Activated naive CD8-positive, alpha-beta T cell treated with anti-CD3 and anti-CD28 coated beads for 36 hours (primary cell): ENCODE results near the gene OR9G4. TPM values are rescaled to one million over a fixed set of nuclear protein-coding genes. Genes with fewer than 3 reads are reported as not detected.

Experiments used
- DNase-seq: peaks from one replicate; pipeline ENCODE4 v3.0.0; 2021
- H3K27ac Mint-ChIP-seq: one replicate; pipeline ENCODE4 v1.8.0; 2022; ENCODE audit warnings: mild to moderate bottlenecking, moderate library complexity, mixed read lengths
- H3K27me3 Mint-ChIP-seq: one replicate; pipeline ENCODE4 v1.8.0; 2022; ENCODE audit warnings: mild to moderate bottlenecking, mixed read lengths
- H3K36me3 Mint-ChIP-seq: one replicate; pipeline ENCODE4 v1.8.0; 2021; ENCODE audit warnings: mild to moderate bottlenecking, mixed read lengths
- H3K4me1 Mint-ChIP-seq: one replicate; pipeline ENCODE4 v1.8.0; 2021; ENCODE audit warnings: mixed read lengths
- H3K4me3 Mint-ChIP-seq: one replicate; pipeline ENCODE4 v1.8.0; 2022; ENCODE audit warnings: mild to moderate bottlenecking, moderate library complexity, mixed read lengths
- H3K9me3 Mint-ChIP-seq: one replicate; pipeline ENCODE4 v1.8.0; 2022; ENCODE audit warnings: mixed read lengths
- total RNA-seq, 2 experiments: library from RNA; stranded (reverse); gene quantifications; one replicate each; pipeline ENCODE4 v1.2.3, GENCODE V29; 2021

OR9G4 gene
- total RNA-seq, 2 experiments from 2014 or later = not detected

DNA sequence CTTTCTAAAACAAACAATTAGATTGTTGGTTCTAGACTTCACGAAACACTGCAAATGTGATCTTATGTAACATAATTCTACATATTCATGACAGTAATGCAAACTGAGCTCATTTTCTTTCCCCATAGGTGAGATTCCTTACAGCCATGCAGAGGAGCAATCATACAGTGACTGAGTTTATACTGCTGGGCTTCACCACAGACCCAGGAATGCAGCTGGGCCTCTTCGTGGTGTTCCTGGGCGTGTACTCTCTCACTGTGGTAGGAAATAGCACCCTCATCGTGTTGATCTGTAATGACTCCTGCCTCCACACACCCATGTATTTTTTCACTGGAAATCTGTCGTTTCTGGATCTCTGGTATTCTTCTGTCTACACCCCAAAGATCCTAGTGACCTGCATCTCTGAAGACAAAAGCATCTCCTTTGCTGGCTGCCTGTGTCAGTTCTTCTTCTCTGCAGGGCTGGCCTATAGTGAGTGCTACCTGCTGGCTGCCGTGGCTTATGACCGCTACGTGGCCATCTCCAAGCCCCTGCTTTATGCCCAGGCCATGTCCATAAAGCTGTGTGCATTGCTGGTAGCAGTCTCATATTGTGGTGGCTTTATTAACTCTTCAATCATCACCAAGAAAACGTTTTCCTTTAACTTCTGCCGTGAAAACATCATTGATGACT, 48.1 kb downstream of the OR9G4 start:
- Mint-ChIP-seq H3K36me3 (no peaks in the 10 kb centered on the region), H3K4me3 (no peak overlapping the region), H3K27me3 (no peaks in the 10 kb centered on the region), H3K4me1 (no peaks in the 10 kb centered on the region), H3K9me3 (peaks cover 2% of the 10 kb centered on the region), H3K27ac (no peak overlapping the region)
- DNase-seq = no peak

DNA sequence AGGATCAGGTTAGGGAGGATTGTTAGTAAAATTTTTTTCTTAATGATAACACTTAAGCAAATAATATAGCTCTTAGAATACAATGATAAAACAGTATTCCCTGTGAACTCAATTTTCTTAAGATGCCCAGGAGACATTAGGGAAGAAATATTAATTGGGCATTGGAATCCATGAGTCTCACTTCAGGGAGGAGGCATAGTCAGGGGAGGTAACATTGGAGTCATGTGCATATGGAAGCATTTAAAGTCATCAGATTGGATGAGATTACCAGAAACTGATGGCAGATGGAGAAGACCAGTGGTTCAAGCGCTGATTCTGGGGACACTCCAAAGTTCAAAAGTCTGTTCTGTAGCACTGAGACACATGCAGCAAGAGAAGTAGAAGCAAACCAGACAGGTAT, 49.7 kb downstream of the OR9G4 start, which contains the start of gene OR9G1:
Gene OR9G1 (plus strand): TSS at position 301 of the 400 bp plus-strand sequence. CDS start 1,293 bp downstream, outside the sequence.
- H3K27me3 Mint-ChIP-seq = no peaks in the 10 kb centered on the region

DNA sequence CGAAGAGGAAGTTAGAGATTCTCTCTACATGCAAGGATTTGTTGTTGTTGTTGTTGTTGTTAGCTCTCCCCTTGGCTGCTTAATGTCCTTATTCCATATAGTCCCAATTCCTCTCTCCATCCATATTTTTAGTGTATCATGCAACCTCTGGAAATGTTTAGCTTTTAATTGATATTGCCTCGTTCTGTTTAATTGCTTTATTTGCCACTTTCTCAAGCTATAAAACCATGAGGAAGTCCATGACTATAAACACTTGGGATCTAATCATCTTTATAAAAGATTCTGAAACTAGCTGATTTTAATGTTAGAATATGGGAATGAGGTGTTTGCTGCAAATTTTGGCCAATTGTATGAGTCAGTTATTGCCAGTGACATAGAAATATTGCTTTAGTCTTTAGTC, 55.1 kb downstream of the OR9G4 start:
- H3K27me3 Mint-ChIP-seq = no peaks in the 10 kb centered on the region
- no peaks in the 10 kb centered on the region for H3K4me1 Mint-ChIP-seq
- no peak overlapping the region for H3K4me3 Mint-ChIP-seq
- DNase-seq = no peak
- no peaks in the 10 kb centered on the region for H3K36me3 Mint-ChIP-seq
- H3K27ac Mint-ChIP-seq = no peak overlapping the region
- no peaks in the 10 kb centered on the region for H3K9me3 Mint-ChIP-seq

More for the DNA sequence above, 49.7 kb downstream of the OR9G4 start, which contains the start of gene OR9G1:
- Mint-ChIP-seq H3K27ac (no peak within 1 kb of the TSS), H3K4me1 (no peaks in the 10 kb centered on the region), H3K4me3 (no peak within 1 kb of the TSS), H3K9me3 (no peaks in the 10 kb centered on the region), H3K36me3 (no peaks in the 10 kb centered on the region)
- no peak for DNase-seq

Other genes with a start within 250 kb of the OR9G4 start
- gene OR5M11, start 205.4 kb downstream of the OR9G4 start, total RNA-seq = not detected
- gene OR5M10, start 171.0 kb downstream of the OR9G4 start, total RNA-seq = not detected
- gene OR5M1, start 133.8 kb downstream of the OR9G4 start, total RNA-seq = not detected
- gene OR5AP2, start 106.3 kb downstream of the OR9G4 start, total RNA-seq = not detected
- not detected for gene OR5AR1, start 85.0 kb downstream of the OR9G4 start, total RNA-seq
- gene OR9G1, start 49.6 kb downstream of the OR9G4 start, total RNA-seq = not detected
- not detected for gene OR5AK2, start 240.2 kb upstream of the OR9G4 start, total RNA-seq